GM11168 (cell line): ENCODE results near the gene YLPM1.

Experiments used
- in situ Hi-C: fragments of 300-500 bp; cut with MboI; formaldehyde crosslinking; loops from one replicate; pipeline ENCODE4 v1.12.0; 2022; ENCODE audit warnings: low sequenced_read_pairs; ENCODE audit not compliant: unreplicated experiment

The YLPM1 gene

DNA sequence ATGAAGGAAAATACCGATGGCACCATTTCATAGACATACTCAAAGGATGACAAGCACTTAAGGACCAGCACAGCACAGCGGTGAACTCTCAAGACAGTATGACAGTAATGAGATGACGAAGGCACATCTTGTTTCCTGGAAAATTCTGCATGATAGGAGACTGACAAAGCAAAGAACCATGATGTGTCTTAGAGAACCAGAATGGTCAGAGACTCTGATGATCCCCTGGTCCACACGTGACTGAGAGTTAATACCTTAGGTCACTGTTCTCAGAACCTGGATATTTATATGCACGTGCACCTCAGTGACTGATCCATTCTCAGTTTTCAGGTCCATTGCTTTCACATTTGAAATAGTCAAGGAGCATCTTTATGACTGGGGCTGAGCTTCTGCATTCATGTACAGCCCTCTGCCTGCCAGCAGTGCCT is 77.5 kb downstream of the YLPM1 start:
- in situ Hi-C loops, result no loop called here

DNA sequence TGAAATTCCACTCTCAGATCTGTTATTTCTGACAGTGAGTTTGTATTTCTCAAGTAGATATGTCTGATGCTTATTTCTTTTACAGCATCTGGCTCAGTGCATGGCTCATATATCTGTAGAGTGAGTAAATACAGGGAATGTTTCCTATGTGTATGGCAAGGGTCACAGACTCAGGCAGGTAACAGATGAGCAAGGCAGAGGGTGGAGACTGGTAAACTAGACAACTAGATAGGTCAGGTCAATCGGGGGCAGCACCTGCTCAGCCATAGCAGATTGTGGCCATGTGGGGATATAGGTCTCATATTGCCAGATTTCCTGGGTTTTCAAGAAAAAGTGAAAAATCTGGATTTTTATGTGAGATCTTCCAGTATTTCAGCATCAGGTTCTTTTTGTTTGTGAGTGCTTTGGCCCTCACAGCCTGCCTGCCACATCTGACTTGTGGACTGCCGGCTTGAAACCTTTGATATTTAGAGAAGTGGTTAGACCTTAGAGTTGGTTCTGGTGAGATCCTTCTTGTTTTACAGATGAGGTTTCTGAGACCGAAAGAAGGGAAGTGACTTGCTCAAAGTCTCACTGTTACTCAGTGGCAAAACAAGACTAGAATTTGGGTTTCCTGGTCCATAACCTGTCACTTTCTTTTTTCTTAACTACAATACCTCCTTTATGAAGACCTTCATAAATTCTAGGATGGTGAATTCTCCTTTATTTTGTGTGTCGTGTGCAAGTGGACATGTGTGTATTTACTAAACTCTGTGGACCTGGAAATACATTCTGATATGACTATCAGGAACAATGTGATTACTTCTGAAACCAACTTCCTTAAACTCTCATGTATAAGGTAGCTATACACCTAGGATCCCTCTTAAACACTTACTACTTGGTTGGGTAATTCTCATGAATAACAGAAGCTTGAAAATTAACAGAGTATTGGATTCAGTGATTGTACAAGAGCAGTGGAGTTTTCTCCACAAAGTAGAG is 78.4 kb downstream of the YLPM1 start:
- in situ Hi-C loops, result no loop called here

DNA sequence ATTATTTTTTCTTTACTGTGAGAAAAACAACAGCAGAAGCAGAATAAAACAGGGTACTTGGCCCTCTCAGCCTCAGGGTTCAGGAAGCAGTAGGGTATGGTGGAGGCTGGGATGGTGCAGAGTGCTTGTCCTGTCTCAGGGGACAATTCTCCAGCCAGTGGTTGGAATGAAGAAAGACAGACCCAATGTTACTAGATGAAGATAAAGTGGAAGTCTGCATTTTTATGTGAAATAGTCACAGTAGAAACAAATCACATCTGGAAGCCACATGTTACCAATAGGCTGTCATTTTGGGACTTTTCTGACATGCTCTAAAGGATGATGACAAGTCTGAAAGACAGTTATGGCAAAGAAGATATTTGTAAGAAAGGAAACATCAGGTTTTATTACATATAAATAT is 80.5 kb downstream of the YLPM1 start:
- in situ Hi-C loops, result no loop called here

GRCh38 chr14:74846168-74846567 is 83.1 kb downstream of the YLPM1 start:
- in situ Hi-C loops, result no loop called here

GRCh38 chr14:74846968-74847665 is 84.0 kb downstream of the YLPM1 start:
- in situ Hi-C loops, result no loop called here

- in situ Hi-C loops, result no loop called here
Observed at GRCh38 chr14:74848768-74849167, 85.7 kb downstream of the YLPM1 start.

DNA sequence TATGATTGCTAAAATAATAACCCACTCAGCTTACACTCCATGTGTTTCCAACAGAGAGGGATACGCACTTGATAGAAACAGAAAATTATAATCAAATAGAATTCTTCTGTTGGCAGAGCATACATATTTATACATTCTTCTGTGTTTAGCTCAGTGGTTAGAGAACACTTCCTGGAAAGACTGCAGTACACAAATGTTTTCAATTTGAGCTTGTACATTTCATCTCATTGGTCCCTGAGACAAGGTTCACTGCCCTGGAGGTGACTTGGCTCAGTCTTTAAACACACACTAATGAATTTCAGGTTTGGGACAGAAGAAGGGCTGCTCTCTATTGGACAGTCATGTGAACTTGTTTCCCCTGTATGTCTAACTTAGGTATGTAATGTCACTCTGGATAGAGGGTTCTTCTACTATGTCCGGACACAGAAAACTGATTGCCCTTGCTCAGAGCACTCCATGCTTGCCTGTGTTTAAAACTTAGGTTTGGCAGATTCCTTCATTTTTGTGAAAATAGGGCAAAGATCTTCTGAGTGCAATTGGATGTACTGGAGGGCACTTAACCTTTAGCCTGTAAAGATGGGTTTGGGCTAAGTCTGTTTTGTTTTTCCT is 89.9 kb downstream of the YLPM1 start:
- in situ Hi-C loops, result no loop called here

DNA sequence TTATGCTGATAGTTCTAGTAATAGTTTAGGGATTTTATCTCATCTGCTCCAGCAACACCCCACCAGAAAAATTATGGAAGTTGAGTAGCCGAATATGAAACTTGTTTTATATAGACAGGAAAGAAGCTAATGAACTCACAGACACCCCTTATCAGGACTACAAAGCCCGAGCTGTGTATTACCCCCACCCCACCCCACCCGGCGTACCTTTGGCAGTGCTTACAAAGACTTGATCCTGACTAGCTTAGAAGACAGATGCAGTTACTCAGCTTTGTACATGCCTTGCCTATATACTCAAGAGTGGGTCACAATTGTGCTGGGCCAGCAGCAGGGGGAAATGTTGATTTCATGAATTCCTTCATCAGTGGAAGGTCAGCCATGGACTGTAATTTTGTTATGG is 90.5 kb downstream of the YLPM1 start:
- in situ Hi-C loops, result no loop called here

DNA sequence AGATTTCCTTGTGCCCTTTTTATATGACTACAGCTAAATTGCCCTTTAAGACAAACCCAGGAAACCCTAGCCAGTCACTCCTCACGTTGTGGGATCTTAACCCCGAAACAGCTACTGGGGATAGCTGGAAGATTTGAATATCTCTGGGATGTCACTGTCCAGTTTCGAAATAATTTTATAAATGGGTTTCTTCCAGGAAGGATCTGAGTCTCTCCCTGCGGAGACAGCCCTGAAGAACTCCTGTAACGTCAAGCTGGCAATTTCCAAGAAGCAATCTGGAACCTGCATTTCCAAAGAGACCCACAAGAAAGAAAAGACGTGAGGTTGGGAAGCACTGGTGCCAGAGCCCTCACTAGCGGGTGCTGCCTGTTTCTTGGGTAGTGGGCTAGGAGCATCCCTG is 91.9 kb downstream of the YLPM1 start:
- in situ Hi-C loops, result no loop called here

- in situ Hi-C loops, result no loop called here
Observed at GRCh38 chr14:74855945-74856344, 92.8 kb downstream of the YLPM1 start.

GRCh38 chr14:74856366-74856765 is 93.2 kb downstream of the YLPM1 start:
- in situ Hi-C loops, result no loop called here

- in situ Hi-C loops, result no loop called here
Observed at GRCh38 chr14:74858022-74858421, 94.9 kb downstream of the YLPM1 start.

DNA sequence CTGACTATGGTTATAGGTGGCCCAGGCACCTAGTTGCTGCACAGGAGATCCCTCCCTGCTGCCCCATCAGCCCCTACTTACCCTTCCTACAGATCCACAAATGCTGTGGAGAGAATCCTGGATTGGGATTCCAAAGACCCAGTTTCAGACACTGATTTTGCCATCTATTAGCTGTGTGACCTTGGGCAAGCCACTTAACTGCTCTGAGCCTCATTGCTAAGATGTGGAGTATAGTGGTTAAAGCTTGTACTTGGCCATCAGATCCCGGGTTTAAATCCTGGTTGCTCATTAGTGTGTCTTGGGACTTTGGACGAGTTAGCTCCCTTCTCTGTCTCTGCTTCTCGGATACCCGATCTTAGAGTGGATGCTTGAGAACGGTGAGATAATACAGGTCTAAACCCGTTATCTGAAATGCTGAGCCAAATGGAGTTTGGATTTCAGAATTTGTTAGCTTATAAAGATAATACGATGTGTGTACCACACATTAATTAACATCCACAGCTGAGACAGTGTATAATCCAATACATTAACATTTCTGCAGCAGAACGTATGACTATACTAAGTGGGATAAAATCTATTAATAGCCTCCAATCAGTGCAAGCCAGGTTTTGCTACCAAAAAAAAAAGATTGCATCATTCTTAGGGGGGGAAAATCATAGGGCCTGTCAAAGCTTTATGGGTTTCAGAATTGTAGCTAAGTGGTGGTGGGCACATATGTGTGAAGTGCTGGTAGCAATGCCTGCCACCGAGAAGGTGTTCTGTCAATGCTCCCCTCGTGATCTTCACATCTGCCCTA is 96.8 kb downstream of the YLPM1 start:
- in situ Hi-C loops, result no loop called here

DNA sequence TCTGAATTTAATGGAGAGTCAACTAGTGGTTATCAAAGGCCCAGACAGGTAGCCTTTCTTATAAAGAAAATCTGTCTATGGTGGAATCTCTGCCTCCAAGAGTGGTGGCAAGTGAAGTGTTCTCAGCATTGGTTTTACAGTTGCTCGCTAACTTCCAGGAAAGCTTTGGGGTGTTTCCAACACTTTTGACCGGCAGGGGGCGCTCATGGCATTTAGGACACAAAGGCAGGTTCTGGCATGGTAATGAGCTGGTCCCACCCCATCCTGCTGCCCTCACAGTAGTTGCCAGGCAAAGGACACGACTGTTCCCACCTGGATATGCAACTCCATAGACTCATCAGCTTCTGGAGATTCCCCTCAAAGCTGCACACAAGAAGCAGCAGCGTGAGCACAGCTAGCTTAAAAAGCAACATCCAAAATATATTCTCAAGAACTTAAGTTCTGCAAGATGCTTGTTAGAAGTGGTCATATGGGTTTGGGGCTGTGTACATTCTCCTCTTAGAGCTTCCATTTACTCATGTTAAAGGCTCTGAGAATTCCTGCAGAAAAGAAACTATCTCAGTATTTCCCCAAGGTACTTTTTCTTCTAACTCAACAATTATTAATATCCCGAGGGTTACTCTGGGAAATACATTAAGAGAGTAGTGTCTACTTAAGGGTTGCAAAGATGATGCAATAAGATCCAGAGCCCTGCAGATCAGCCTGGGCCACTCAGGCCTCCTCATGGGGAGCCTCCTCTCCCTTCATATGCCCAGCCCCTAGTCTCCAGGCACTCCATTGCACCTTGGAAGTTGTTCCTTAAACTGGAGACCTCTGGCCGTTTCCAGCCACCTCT is 98.0 kb downstream of the YLPM1 start:
- in situ Hi-C loops, result no loop called here

DNA sequence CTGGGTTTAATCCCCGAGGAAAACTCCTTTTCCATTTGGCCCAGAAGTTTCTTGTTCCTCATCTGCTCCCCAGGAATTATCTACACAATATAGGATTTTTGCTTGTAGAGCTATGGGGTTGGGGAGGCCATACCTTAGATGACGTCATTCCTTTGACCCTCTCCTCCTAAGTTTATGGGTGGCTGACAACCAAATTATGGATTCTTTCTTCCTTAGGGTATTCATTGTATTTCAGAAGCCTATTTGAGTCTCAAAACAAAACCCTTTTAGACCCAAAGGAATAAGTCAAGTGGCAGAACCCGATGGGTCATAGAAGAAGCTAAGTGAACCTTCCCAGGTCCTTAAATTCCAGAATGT is 98.6 kb downstream of the YLPM1 start:
- in situ Hi-C loops, result no loop called here

DNA sequence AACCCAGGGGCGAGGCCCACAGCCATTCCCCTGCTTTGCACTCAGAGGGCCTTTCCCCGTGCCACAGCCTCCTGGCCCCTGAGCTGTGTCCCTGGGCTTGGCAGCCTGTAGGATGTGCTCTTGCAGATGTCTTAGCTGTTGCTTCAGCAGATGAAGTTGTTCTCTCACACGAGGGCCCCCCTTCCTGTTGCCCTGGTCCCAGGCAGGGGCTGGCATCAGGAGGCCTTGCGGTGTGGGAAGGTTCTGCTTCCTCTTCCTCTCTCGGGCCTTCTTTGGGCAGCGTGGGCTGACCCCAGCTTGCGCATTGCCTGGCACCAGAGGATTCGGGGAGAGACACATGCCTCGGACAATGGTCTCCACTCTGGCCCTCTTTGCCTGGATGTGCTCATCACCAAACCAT is 100.2 kb downstream of the YLPM1 start:
- in situ Hi-C loops, result no loop called here

DNA sequence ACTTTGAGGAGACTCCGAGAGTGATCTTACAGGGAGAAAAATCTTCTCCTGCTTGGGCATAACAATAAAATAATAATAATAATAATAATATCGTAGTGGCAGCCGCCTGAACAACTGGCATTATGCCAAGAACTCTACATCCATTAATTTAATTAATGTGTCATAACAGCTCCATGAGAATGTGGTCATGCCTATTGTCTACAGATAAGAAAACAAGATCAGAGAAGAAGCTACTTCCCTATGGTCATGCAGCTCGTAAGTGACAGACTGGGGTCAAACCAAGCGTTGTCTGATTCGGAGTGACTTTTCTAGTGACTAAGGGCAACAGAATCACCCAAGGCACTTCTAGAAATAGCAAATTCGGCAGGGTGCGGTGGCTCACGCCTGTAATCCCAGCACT is 101.1 kb downstream of the YLPM1 start:
- in situ Hi-C loops, result no loop called here

GRCh38 chr14:74865156-74865555 is 102.0 kb downstream of the YLPM1 start:
- in situ Hi-C loops, result loop anchor here (5.0 kb wide), 1 partner anchor 37 kb away; no protein-coding TSS in a partner anchor

GRCh38 chr14:74866708-74867389 is 103.7 kb downstream of the YLPM1 start:
- in situ Hi-C loops, result loop anchor here (5.0 kb wide), 1 partner anchor 35 kb away; no protein-coding TSS in a partner anchor
